ENCODE data around the gene SLC13A1.

Gene SLC13A1

DNA sequence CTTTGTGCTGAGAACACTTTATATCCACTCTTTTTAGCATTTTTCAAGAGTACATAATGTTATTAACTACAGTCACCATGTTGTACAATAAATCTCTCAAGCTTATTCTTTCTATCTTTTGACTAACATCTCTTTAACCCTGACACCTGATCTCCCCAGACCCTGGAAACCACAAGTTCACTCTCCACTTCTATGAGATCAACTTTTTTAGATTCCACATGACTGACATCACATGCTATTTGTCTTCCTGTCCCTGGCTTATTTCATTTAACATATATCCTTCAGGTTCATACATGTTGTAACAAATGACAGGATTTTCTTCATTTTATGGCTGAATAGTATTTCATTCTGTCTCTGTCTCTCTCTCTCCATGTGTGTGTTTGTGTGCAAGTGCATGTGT lies 15.5 kb downstream of the SLC13A1 start:
- TF ChIP-seq, protein P1, sequence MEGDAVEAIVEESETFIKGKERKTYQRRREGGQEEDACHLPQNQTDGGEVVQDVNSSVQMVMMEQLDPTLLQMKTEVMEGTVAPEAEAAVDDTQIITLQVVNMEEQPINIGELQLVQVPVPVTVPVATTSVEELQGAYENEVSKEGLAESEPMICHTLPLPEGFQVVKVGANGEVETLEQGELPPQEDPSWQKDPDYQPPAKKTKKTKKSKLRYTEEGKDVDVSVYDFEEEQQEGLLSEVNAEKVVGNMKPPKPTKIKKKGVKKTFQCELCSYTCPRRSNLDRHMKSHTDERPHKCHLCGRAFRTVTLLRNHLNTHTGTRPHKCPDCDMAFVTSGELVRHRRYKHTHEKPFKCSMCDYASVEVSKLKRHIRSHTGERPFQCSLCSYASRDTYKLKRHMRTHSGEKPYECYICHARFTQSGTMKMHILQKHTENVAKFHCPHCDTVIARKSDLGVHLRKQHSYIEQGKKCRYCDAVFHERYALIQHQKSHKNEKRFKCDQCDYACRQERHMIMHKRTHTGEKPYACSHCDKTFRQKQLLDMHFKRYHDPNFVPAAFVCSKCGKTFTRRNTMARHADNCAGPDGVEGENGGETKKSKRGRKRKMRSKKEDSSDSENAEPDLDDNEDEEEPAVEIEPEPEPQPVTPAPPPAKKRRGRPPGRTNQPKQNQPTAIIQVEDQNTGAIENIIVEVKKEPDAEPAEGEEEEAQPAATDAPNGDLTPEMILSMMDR (conservative IDR thresholded peaks at IDR 0.05; ENCODE audit: low read depth) = no peak
- CTCF ChIA-PET = no interaction called here
- DNase-seq (ENCODE audit: low spot score) = no peak
- POLR2A ChIA-PET (ENCODE audit: low non-redundant PET) = no interaction called here
- no peak overlapping the region for H3K27ac ChIP-seq

DNA sequence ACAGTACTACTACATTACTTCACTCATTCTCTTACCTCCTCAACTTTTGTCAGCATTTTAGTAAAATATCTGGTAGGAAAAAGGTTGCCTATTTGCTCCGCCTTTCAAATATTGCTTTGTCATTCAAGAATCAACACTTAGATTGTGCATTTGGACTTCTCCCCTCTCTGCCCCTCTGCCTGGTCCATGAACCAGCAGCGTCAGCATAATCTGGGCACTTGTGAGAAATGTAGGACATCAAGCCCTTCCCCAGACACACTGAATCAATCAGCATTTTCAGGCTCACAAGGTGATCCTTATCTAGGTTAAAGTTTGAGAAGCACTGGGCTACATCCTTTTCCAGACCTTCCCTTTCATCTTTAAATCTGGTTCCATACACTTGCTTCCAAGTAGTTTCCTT lies 16.3 kb downstream of the SLC13A1 start:
- no peak overlapping the region for H3K27ac ChIP-seq
- POLR2A ChIA-PET (ENCODE audit: low non-redundant PET) = no interaction called here
- DNase-seq (ENCODE audit: low spot score) = no peak
- CTCF ChIA-PET = no interaction called here
- TF ChIP-seq, protein P1 (conservative IDR thresholded peaks at IDR 0.05; ENCODE audit: low read depth) = no peak

DNA sequence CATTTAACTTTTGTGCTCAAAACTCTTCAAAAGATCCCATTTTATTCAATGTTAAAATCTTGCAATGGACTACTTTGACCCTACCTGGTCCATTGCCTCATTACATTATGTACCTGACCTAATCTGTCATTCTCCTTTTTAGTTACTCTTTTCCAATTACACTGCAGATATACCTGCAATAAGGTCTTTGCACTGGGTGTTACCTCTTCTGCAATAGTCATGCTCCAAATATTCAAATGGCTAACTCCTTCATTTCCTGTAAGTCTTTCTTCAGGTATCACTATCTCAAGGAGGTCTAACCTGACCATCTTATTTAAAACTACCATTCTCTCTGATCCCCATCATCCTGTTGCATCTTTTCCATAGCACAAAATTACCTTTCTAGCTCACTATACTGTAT lies 22.3 kb downstream of the SLC13A1 start:
- DNase-seq (ENCODE audit: low spot score) = no peak
- TF ChIP-seq, protein P1 (conservative IDR thresholded peaks at IDR 0.05; ENCODE audit: low read depth) = no peak
- CTCF ChIA-PET = no interaction called here
- H3K27ac ChIP-seq = no peak overlapping the region
- POLR2A ChIA-PET (ENCODE audit: low non-redundant PET) = no interaction called here

- no peak overlapping the region for H3K27ac ChIP-seq
- POLR2A ChIA-PET (ENCODE audit: low non-redundant PET) = no interaction called here
- TF ChIP-seq, protein P1 (conservative IDR thresholded peaks at IDR 0.05; ENCODE audit: low read depth) = no peak
- CTCF ChIA-PET = no interaction called here
- no peak for DNase-seq (ENCODE audit: low spot score)
Observed at GRCh38 chr7:123170333-123171246, 29.2 kb downstream of the SLC13A1 start.

DNA sequence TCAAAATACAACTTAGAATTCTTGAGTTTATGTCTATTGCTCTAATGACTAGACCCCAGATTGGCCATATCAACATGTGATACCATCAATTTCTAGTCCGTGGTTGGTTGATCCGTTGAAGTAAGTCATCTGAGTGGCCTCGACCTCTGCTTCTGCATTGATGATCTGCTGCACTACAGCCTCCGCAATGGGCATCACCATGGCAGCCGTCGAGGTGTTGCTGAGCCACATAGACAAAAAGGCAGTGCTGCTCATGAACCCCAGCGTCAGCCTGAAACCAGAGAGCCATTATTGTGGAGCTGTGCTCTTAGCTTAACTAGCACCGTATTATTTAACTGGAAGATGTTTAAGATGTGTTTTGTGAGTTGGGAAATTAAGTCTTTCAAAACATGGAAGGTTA lies 30.7 kb downstream of the SLC13A1 start:
- TF ChIP-seq, protein P1 (conservative IDR thresholded peaks at IDR 0.05; ENCODE audit: low read depth) = no peak
- no peak overlapping the region for H3K27ac ChIP-seq
- CTCF ChIA-PET = no interaction called here
- POLR2A ChIA-PET (ENCODE audit: low non-redundant PET) = no interaction called here
- DNase-seq (ENCODE audit: low spot score) = no peak

DNA sequence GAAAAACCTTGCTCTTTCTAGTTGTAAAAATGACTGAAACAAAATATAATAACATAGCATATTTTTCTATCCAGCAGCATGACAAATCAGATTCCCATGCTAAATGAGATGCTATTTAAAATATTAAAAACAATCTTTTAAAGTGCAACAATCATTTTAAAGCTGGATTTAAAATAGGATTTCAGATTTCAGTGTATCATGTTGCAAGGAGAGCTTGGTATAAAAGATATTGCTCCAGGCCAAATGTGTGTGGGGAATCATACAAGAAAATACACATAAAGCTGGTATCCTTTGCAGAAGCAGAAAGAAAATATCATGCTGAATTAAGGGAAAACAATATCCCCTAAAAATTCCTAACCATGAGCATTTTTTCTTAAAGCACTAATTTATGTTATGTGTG lies 42.2 kb downstream of the SLC13A1 start:
- TF ChIP-seq, protein P1 (conservative IDR thresholded peaks at IDR 0.05; ENCODE audit: low read depth) = no peak
- DNase-seq (ENCODE audit: low spot score) = no peak
- POLR2A ChIA-PET (ENCODE audit: low non-redundant PET) = no interaction called here
- no peak overlapping the region for H3K27ac ChIP-seq
- CTCF ChIA-PET = interaction anchor here (0.6 kb wide), 1 partner anchor 1042 kb away, joined by 3 read pairs; no protein-coding TSS in a partner anchor

All from RWPE1 (cell line).